ENCODE data around the gene CCL1.

The CCL1 gene

DNA sequence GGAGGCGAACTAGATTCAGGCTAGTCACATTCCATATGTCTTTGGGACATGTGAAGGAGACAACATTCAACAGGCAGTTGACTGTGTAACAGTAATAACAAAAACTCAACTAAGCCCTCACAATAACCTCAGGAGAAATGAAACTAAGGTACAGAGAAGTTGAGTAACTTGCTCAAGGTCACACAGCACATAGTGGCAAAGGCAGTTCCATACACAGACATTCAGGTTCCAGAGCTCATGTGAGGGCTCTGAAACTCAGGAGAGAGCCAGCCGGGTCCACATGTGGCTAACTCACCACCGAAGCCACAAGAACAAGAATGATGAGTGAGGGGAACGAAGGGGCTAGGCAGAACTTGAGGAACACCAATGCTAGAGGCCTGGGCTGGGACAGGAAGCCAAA, 46.3 kb upstream of the CCL1 start (continued):
- TF ChIP-seq ZNF629 (tag by site-specific recombination; IDR thresholded peaks at IDR 0.05) (no peak), HOXC10 (CRISPR knock-in tag; IDR thresholded peaks at IDR 0.05) (no peak)

- no peaks in the 10 kb centered on the region for H3K9me3 ChIP-seq (ENCODE audit: control insufficient read depth, insufficient read depth, low read depth, low read length)
- H3K27ac ChIP-seq (ENCODE audit: extremely low read depth, low read depth, low read length), result no peak overlapping the region
- ChIA-PET CTCF (interaction anchor here (0.9 kb wide), 1 partner anchor 588 kb away, joined by 3 read pairs; no protein-coding TSS in a partner anchor), POLR2A (no interaction called here)
- H3K36me3 ChIP-seq (ENCODE audit: control insufficient read depth in 2 of 2, insufficient read depth in 1 of 2, low read length in 2 of 2), result no peaks in the 10 kb centered on the region
- H3K4me3 ChIP-seq (ENCODE audit: low read depth, low read length), result no peak overlapping the region
- H3K4me1 ChIP-seq (ENCODE audit: control insufficient read depth, insufficient read depth, low read length), result peaks cover 2% of the 10 kb centered on the region; the same call in 1 of the 2 replicates
- TF ChIP-seq, protein P1, sequence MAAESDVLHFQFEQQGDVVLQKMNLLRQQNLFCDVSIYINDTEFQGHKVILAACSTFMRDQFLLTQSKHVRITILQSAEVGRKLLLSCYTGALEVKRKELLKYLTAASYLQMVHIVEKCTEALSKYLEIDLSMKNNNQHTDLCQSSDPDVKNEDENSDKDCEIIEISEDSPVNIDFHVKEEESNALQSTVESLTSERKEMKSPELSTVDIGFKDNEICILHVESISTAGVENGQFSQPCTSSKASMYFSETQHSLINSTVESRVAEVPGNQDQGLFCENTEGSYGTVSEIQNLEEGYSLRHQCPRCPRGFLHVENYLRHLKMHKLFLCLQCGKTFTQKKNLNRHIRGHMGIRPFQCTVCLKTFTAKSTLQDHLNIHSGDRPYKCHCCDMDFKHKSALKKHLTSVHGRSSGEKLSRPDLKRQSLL (tag by site-specific recombination; IDR thresholded peaks at IDR 0.05), result no peak
- no peak for TF ChIP-seq MZF1 (tag by site-specific recombination; IDR thresholded peaks at IDR 0.05; ENCODE audit: borderline replicate concordance)
- no peak for TF ChIP-seq SP7 (tag by site-specific recombination; IDR thresholded peaks at IDR 0.05)
- no peak for TF ChIP-seq PRDM6 (tag by site-specific recombination; IDR thresholded peaks at IDR 0.05)
- no peak for TF ChIP-seq ZFHX2 (tag by site-specific recombination; conservative IDR thresholded peaks at IDR 0.05)
- TF ChIP-seq ZNF76 (tag by site-specific recombination; IDR thresholded peaks at IDR 0.05; ENCODE audit: borderline replicate concordance, low read depth), result no peak
- TF ChIP-seq, protein P2, sequence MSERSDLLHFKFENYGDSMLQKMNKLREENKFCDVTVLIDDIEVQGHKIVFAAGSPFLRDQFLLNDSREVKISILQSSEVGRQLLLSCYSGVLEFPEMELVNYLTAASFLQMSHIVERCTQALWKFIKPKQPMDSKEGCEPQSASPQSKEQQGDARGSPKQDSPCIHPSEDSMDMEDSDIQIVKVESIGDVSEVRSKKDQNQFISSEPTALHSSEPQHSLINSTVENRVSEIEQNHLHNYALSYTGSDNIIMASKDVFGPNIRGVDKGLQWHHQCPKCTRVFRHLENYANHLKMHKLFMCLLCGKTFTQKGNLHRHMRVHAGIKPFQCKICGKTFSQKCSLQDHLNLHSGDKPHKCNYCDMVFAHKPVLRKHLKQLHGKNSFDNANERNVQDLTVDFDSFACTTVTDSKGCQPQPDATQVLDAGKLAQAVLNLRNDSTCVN (tag by site-specific recombination; optimal IDR thresholded peaks at IDR 0.05), result no peak
- no peak for TF ChIP-seq PRDM1 (tag by site-specific recombination; IDR thresholded peaks at IDR 0.05)
- no peak for TF ChIP-seq ZNF184 (tag by site-specific recombination; IDR thresholded peaks at IDR 0.05)
- no peak for TF ChIP-seq ZXDB (tag by site-specific recombination; IDR thresholded peaks at IDR 0.05)
- no peak for TF ChIP-seq GFI1B (tag by site-specific recombination; IDR thresholded peaks at IDR 0.05)
- no peak for TF ChIP-seq HOXA7 (CRISPR knock-in tag; IDR thresholded peaks at IDR 0.05; ENCODE audit: borderline replicate concordance)
- TF ChIP-seq ZSCAN23 (tag by site-specific recombination; IDR thresholded peaks at IDR 0.05), result no peak
- TF ChIP-seq, protein P3, sequence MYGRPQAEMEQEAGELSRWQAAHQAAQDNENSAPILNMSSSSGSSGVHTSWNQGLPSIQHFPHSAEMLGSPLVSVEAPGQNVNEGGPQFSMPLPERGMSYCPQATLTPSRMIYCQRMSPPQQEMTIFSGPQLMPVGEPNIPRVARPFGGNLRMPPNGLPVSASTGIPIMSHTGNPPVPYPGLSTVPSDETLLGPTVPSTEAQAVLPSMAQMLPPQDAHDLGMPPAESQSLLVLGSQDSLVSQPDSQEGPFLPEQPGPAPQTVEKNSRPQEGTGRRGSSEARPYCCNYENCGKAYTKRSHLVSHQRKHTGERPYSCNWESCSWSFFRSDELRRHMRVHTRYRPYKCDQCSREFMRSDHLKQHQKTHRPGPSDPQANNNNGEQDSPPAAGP (tag by site-specific recombination; IDR thresholded peaks at IDR 0.05), result no peak
Observed at GRCh38 chr17:34408439-34408838, 45.4 kb upstream of the CCL1 start.

DNA sequence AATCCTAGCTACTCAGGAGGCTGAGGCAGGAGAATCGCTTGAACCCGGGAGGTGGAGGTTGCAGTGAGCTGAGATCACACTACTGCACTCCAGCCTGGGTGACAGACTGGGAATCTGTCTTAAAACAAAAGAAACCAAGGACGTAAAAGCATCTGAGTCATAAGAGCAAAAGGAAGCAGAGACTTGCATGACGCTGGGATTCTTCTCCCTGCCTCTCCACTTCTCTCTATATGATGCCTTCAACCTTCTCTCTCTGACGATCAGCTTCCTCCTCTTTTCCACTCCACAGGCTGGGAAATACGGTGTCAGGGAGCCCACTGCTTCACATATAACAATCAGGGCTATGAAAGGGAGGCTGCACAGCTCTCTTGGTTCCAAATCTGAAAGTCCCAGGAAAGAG, 43.2 kb upstream of the CCL1 start:
- Histone ChIP-seq H3K4me3 (ENCODE audit: low read depth, low read length) (no peak overlapping the region), H3K36me3 (ENCODE audit: control insufficient read depth in 2 of 2, insufficient read depth in 1 of 2, low read length in 2 of 2) (no peaks in the 10 kb centered on the region), H3K9me3 (ENCODE audit: control insufficient read depth, insufficient read depth, low read depth, low read length) (no peaks in the 10 kb centered on the region), H3K4me1 (ENCODE audit: control insufficient read depth, insufficient read depth, low read length) (no peaks in the 10 kb centered on the region), H3K27ac (ENCODE audit: extremely low read depth, low read depth, low read length) (no peak overlapping the region)
- CTCF ChIA-PET, result interaction anchor here (1.2 kb wide), 1 partner anchor 14 kb away, joined by 3 read pairs; no protein-coding TSS in a partner anchor
- POLR2A ChIA-PET, result no interaction called here
- TF ChIP-seq ZBTB7A (tag by site-specific recombination; IDR thresholded peaks at IDR 0.05; ENCODE audit: low read depth) (no peak), ZNF394 (tag by site-specific recombination; IDR thresholded peaks at IDR 0.05; ENCODE audit: borderline replicate concordance) (no peak), ZNF837 (tag by site-specific recombination; IDR thresholded peaks at IDR 0.05) (no peak), ZNF623 (tag by site-specific recombination; IDR thresholded peaks at IDR 0.05) (no peak), ZNF707 (tag by site-specific recombination; IDR thresholded peaks at IDR 0.05) (no peak), ZSCAN4 (tag by site-specific recombination; IDR thresholded peaks at IDR 0.05) (no peak), ZNF473 (tag by site-specific recombination; IDR thresholded peaks at IDR 0.05) (no peak), ZNF639 (tag by site-specific recombination; IDR thresholded peaks at IDR 0.05) (no peak), ZNF548 (tag by site-specific recombination; IDR thresholded peaks at IDR 0.05) (no peak), ZNF423 (tag by site-specific recombination; IDR thresholded peaks at IDR 0.05) (no peak), ZNF670 (tag by site-specific recombination; IDR thresholded peaks at IDR 0.05; ENCODE audit: low read depth) (no peak), HOXA7 (CRISPR knock-in tag; IDR thresholded peaks at IDR 0.05; ENCODE audit: borderline replicate concordance) (no peak), SP3 (tag by site-specific recombination; IDR thresholded peaks at IDR 0.05) (no peak)

All from HEK293 (cell line).